ENCODE data around the gene S1PR4. TPM values are rescaled to one million over a fixed set of nuclear protein-coding genes. Genes with fewer than 3 reads are reported as not detected.

Gene S1PR4
- total and polyA plus RNA-seq, 2 experiments from 2014 or later = 0.24 TPM; not detected in 1

DNA sequence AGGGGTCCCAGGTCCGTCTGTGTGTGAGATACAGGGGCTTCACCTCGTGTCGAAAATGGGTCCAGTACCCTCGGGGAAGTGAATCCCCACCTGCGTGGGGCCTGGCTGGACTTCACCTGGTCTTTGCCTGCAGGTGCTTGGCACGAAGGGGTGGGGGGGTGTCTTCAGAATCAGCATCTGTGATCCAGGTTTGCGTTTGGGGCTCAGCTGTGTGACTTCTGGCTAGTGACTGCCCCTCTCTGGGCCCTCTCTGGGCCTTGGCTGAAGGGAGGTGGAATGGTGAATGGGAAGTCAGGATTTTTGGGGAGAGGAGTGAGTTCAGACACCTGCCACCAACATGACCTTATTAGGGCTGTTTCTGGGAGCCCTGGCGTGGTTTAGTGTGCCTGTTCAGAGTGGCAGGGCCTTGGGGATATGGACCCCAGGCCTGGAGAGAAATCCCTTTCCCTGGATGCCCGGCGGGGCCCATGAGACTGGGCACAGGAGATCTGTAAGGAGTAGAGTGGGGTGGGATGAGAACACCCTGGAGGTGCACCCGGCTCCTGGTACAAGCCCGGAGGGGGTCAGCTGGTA lies 48.6 kb downstream of the S1PR4 start (continued):
- TF ChIP-seq, protein P1, sequence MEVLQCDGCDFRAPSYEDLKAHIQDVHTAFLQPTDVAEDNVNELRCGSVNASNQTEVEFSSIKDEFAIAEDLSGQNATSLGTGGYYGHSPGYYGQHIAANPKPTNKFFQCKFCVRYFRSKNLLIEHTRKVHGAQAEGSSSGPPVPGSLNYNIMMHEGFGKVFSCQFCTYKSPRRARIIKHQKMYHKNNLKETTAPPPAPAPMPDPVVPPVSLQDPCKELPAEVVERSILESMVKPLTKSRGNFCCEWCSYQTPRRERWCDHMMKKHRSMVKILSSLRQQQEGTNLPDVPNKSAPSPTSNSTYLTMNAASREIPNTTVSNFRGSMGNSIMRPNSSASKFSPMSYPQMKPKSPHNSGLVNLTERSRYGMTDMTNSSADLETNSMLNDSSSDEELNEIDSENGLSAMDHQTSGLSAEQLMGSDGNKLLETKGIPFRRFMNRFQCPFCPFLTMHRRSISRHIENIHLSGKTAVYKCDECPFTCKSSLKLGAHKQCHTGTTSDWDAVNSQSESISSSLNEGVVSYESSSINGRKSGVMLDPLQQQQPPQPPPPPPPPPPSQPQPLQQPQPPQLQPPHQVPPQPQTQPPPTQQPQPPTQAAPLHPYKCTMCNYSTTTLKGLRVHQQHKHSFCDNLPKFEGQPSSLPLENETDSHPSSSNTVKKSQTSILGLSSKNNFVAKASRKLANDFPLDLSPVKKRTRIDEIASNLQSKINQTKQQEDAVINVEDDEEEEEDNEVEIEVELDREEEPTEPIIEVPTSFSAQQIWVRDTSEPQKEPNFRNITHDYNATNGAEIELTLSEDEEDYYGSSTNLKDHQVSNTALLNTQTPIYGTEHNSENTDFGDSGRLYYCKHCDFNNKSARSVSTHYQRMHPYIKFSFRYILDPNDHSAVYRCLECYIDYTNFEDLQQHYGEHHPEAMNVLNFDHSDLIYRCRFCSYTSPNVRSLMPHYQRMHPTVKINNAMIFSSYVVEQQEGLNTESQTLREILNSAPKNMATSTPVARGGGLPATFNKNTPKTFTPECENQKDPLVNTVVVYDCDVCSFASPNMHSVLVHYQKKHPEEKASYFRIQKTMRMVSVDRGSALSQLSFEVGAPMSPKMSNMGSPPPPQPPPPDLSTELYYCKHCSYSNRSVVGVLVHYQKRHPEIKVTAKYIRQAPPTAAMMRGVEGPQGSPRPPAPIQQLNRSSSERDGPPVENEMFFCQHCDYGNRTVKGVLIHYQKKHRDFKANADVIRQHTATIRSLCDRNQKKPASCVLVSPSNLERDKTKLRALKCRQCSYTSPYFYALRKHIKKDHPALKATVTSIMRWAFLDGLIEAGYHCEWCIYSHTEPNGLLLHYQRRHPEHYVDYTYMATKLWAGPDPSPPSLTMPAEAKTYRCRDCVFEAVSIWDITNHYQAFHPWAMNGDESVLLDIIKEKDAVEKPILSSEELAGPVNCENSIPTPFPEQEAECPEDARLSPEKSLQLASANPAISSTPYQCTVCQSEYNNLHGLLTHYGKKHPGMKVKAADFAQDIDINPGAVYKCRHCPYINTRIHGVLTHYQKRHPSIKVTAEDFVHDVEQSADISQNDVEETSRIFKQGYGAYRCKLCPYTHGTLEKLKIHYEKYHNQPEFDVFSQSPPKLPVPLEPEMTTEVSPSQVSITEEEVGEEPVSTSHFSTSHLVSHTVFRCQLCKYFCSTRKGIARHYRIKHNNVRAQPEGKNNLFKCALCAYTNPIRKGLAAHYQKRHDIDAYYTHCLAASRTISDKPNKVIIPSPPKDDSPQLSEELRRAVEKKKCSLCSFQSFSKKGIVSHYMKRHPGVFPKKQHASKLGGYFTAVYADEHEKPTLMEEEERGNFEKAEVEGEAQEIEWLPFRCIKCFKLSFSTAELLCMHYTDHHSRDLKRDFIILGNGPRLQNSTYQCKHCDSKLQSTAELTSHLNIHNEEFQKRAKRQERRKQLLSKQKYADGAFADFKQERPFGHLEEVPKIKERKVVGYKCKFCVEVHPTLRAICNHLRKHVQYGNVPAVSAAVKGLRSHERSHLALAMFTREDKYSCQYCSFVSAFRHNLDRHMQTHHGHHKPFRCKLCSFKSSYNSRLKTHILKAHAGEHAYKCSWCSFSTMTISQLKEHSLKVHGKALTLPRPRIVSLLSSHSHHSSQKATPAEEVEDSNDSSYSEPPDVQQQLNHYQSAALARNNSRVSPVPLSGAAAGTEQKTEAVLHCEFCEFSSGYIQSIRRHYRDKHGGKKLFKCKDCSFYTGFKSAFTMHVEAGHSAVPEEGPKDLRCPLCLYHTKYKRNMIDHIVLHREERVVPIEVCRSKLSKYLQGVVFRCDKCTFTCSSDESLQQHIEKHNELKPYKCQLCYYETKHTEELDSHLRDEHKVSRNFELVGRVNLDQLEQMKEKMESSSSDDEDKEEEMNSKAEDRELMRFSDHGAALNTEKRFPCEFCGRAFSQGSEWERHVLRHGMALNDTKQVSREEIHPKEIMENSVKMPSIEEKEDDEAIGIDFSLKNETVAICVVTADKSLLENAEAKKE (CRISPR knock-in tag; IDR thresholded peaks at IDR 0.05) = no peak
- TF ChIP-seq CREB1 (CRISPR knock-in tag; IDR thresholded peaks at IDR 0.05; ENCODE audit: low read depth) = no peak
- no peak for TF ChIP-seq STAT1 (IDR thresholded peaks at IDR 0.05; ENCODE audit: unreplicated experiment)
- no peak for TF ChIP-seq NANOG (IDR thresholded peaks at IDR 0.05; ENCODE audit: borderline replicate concordance)
- TF ChIP-seq, protein P2, sequence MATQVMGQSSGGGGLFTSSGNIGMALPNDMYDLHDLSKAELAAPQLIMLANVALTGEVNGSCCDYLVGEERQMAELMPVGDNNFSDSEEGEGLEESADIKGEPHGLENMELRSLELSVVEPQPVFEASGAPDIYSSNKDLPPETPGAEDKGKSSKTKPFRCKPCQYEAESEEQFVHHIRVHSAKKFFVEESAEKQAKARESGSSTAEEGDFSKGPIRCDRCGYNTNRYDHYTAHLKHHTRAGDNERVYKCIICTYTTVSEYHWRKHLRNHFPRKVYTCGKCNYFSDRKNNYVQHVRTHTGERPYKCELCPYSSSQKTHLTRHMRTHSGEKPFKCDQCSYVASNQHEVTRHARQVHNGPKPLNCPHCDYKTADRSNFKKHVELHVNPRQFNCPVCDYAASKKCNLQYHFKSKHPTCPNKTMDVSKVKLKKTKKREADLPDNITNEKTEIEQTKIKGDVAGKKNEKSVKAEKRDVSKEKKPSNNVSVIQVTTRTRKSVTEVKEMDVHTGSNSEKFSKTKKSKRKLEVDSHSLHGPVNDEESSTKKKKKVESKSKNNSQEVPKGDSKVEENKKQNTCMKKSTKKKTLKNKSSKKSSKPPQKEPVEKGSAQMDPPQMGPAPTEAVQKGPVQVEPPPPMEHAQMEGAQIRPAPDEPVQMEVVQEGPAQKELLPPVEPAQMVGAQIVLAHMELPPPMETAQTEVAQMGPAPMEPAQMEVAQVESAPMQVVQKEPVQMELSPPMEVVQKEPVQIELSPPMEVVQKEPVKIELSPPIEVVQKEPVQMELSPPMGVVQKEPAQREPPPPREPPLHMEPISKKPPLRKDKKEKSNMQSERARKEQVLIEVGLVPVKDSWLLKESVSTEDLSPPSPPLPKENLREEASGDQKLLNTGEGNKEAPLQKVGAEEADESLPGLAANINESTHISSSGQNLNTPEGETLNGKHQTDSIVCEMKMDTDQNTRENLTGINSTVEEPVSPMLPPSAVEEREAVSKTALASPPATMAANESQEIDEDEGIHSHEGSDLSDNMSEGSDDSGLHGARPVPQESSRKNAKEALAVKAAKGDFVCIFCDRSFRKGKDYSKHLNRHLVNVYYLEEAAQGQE (IDR thresholded peaks at IDR 0.05; ENCODE audit: unreplicated experiment) = no peak
- no peak for TF ChIP-seq POLR2AphosphoS5 (IDR thresholded peaks at IDR 0.05; ENCODE audit: low read depth)

Measured in GM23338 (cell line).